Measurements from ENCODE around the gene RPS27L. TPM values are rescaled to one million over a fixed set of nuclear protein-coding genes. Genes with fewer than 3 reads are reported as not detected.

Gene RPS27L
- total and polyA plus RNA-seq, 9 of the 15 experiments (the other 6 are each of a cell fraction or from before 2014, with no cell fraction given): 72.2 to 382 (median 116) TPM

DNA sequence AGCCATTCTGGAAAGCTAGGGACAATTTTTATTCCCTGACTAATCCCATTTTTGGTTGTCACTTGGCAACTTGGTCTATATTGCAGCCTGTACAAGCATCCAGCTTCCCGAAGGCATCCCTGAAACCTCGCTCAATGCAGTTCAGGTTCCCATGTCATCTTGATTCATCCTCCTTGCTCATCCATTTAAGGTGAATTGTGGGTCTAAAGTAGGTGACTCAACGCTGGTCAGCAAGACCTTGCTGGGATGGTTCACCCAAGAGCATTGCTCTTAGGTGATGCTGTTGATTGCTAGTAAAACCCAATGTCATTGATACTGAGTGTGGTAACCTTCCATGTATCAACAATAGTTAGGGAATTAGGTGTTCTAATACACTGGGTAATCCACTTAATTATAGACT, 19.0 kb upstream of the RPS27L start (continued):
- TF ChIP-seq, protein P1, sequence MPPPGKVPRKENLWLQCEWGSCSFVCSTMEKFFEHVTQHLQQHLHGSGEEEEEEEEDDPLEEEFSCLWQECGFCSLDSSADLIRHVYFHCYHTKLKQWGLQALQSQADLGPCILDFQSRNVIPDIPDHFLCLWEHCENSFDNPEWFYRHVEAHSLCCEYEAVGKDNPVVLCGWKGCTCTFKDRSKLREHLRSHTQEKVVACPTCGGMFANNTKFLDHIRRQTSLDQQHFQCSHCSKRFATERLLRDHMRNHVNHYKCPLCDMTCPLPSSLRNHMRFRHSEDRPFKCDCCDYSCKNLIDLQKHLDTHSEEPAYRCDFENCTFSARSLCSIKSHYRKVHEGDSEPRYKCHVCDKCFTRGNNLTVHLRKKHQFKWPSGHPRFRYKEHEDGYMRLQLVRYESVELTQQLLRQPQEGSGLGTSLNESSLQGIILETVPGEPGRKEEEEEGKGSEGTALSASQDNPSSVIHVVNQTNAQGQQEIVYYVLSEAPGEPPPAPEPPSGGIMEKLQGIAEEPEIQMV (tag; conservative IDR thresholded peaks at IDR 0.05; ENCODE audit: low read depth): no peak
- TF ChIP-seq ZBTB7A (IDR thresholded peaks at IDR 0.05; ENCODE audit: borderline replicate concordance, control insufficient read depth, low read depth, low read length) (no peak), ZNF224 (CRISPR knock-in tag; IDR thresholded peaks at IDR 0.05) (no peak), SIN3A (IDR thresholded peaks at IDR 0.05; ENCODE audit: borderline replicate concordance in 2 of 2, control insufficient read depth in 1 of 2, low read depth in 2 of 2, low read length in 2 of 2) (no peak)
- TF ChIP-seq, protein P2, sequence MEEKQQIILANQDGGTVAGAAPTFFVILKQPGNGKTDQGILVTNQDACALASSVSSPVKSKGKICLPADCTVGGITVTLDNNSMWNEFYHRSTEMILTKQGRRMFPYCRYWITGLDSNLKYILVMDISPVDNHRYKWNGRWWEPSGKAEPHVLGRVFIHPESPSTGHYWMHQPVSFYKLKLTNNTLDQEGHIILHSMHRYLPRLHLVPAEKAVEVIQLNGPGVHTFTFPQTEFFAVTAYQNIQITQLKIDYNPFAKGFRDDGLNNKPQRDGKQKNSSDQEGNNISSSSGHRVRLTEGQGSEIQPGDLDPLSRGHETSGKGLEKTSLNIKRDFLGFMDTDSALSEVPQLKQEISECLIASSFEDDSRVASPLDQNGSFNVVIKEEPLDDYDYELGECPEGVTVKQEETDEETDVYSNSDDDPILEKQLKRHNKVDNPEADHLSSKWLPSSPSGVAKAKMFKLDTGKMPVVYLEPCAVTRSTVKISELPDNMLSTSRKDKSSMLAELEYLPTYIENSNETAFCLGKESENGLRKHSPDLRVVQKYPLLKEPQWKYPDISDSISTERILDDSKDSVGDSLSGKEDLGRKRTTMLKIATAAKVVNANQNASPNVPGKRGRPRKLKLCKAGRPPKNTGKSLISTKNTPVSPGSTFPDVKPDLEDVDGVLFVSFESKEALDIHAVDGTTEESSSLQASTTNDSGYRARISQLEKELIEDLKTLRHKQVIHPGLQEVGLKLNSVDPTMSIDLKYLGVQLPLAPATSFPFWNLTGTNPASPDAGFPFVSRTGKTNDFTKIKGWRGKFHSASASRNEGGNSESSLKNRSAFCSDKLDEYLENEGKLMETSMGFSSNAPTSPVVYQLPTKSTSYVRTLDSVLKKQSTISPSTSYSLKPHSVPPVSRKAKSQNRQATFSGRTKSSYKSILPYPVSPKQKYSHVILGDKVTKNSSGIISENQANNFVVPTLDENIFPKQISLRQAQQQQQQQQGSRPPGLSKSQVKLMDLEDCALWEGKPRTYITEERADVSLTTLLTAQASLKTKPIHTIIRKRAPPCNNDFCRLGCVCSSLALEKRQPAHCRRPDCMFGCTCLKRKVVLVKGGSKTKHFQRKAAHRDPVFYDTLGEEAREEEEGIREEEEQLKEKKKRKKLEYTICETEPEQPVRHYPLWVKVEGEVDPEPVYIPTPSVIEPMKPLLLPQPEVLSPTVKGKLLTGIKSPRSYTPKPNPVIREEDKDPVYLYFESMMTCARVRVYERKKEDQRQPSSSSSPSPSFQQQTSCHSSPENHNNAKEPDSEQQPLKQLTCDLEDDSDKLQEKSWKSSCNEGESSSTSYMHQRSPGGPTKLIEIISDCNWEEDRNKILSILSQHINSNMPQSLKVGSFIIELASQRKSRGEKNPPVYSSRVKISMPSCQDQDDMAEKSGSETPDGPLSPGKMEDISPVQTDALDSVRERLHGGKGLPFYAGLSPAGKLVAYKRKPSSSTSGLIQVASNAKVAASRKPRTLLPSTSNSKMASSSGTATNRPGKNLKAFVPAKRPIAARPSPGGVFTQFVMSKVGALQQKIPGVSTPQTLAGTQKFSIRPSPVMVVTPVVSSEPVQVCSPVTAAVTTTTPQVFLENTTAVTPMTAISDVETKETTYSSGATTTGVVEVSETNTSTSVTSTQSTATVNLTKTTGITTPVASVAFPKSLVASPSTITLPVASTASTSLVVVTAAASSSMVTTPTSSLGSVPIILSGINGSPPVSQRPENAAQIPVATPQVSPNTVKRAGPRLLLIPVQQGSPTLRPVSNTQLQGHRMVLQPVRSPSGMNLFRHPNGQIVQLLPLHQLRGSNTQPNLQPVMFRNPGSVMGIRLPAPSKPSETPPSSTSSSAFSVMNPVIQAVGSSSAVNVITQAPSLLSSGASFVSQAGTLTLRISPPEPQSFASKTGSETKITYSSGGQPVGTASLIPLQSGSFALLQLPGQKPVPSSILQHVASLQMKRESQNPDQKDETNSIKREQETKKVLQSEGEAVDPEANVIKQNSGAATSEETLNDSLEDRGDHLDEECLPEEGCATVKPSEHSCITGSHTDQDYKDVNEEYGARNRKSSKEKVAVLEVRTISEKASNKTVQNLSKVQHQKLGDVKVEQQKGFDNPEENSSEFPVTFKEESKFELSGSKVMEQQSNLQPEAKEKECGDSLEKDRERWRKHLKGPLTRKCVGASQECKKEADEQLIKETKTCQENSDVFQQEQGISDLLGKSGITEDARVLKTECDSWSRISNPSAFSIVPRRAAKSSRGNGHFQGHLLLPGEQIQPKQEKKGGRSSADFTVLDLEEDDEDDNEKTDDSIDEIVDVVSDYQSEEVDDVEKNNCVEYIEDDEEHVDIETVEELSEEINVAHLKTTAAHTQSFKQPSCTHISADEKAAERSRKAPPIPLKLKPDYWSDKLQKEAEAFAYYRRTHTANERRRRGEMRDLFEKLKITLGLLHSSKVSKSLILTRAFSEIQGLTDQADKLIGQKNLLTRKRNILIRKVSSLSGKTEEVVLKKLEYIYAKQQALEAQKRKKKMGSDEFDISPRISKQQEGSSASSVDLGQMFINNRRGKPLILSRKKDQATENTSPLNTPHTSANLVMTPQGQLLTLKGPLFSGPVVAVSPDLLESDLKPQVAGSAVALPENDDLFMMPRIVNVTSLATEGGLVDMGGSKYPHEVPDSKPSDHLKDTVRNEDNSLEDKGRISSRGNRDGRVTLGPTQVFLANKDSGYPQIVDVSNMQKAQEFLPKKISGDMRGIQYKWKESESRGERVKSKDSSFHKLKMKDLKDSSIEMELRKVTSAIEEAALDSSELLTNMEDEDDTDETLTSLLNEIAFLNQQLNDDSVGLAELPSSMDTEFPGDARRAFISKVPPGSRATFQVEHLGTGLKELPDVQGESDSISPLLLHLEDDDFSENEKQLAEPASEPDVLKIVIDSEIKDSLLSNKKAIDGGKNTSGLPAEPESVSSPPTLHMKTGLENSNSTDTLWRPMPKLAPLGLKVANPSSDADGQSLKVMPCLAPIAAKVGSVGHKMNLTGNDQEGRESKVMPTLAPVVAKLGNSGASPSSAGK (IDR thresholded peaks at IDR 0.05): no peak

Data from K562 (cell line).